H1 (cell line): ENCODE data around the gene CORO1C. TPM values are rescaled to one million over a fixed set of nuclear protein-coding genes. Genes with fewer than 3 reads are reported as not detected.

ENCODE experiments used
- CTCF ChIA-PET: fragments of 300-600 bp; sonication (Branson Sonifier 250); formaldehyde crosslinking; loops from one replicate; lab custom pipeline; 2021; ENCODE audit not compliant: partially characterized antibody; lab: Charles Lee
- POLR2A ChIA-PET: fragments of 300-600 bp; sonication (Branson Sonifier 250); formaldehyde crosslinking; loops from one replicate; lab custom pipeline; 2021; ENCODE audit warnings: inconsistent platforms; ENCODE audit not compliant: partially characterized antibody; lab: Charles Lee
- DNase-seq, 2 experiments: peaks; one replicate each; pipeline versions ENCODE4 v3.0.0 to v3.0.0-alpha.2; 2010 to 2022; ENCODE audit warnings: low spot score in 2 of 2, low read depth in 1 of 2, mixed read lengths in 1 of 2
- FAIRE-seq: peaks from 2 replicates; lab custom pipeline; 2011; peaks lifted over from hg19 to GRCh38; lab: Jason Lieb, UNC
- H2AFZ ChIP-seq: 2 replicates; pipeline ENCODE4 v1.8.1; 2012; ENCODE audit warnings: low read length, inconsistent platforms
- H2AK5ac ChIP-seq: 2 replicates; pipeline ENCODE4 v1.6.1; 2013; ENCODE audit warnings: low read depth, low read length
- H2BK120ac ChIP-seq: replicated peaks from 2 replicates; pipeline ENCODE3; 2013; ENCODE audit warnings: low read depth, low read length, inconsistent platforms
- H2BK12ac ChIP-seq: 2 replicates; pipeline ENCODE4 v1.6.1; 2013; ENCODE audit warnings: low read depth, low read length
- H2BK15ac ChIP-seq: 2 replicates; pipeline ENCODE4 v1.6.1; 2013; ENCODE audit warnings: low read length
- H2BK20ac ChIP-seq: 2 replicates; pipeline ENCODE4 v1.6.1; 2013; ENCODE audit warnings: low read length
- H2BK5ac ChIP-seq: 2 replicates; pipeline ENCODE4 v1.6.1; 2013; ENCODE audit warnings: low read depth, low read length
- H3K14ac ChIP-seq: 2 replicates; pipeline ENCODE4 v1.6.1; 2013; ENCODE audit warnings: inconsistent platforms; ENCODE audit not compliant: insufficient read length
- H3K18ac ChIP-seq: 2 replicates; pipeline ENCODE4 v1.6.1; 2013; ENCODE audit warnings: low read length; ENCODE audit errors: extremely low read depth
- H3K23ac ChIP-seq: 2 replicates; pipeline ENCODE4 v1.6.1; 2013; ENCODE audit warnings: inconsistent platforms; ENCODE audit not compliant: insufficient read length
- H3K23me2 ChIP-seq: 2 replicates; pipeline ENCODE4 v1.6.1; 2013; ENCODE audit warnings: low read depth, low read length
- H3K27ac ChIP-seq: 2 replicates; pipeline ENCODE4 v1.6.1; 2011; ENCODE audit warnings: low read depth, low read length, inconsistent platforms
- H3K27me3 ChIP-seq, 4 experiments: replicated peaks in 1 of 4; 1 replicate in 1 of 4; 2 replicates in 3 of 4; pipeline versions ENCODE4 v1.6.1 to v1.8.1; 2011 to 2013; ENCODE audit warnings: low read length in 3 of 4, mild to moderate bottlenecking in 3 of 4, inconsistent platforms in 2 of 4, mixed read lengths in 2 of 4, moderate library complexity in 1 of 4; ENCODE audit not compliant: control insufficient read depth in 3 of 4, insufficient read depth in 3 of 4; ENCODE audit errors: extremely low read depth in 1 of 4
- H3K36me3 ChIP-seq, 4 experiments: 2 replicates each; pipeline versions ENCODE4 v1.6.1 to v1.8.1; 2011 to 2013; ENCODE audit warnings: mild to moderate bottlenecking in 4 of 4, low read length in 3 of 4, moderate library complexity in 2 of 4, control low read depth in 1 of 4, inconsistent platforms in 1 of 4; ENCODE audit not compliant: insufficient read depth in 4 of 4, control insufficient read depth in 2 of 4
- H3K4ac ChIP-seq: replicated peaks from 2 replicates; pipeline ENCODE3; 2013; ENCODE audit warnings: low read length, low read depth, mixed read lengths, inconsistent platforms; ENCODE audit not compliant: insufficient read length
- H3K4me1 ChIP-seq, 4 experiments: replicated peaks in 1 of 4; 1 replicate in 1 of 4; 2 replicates in 3 of 4; pipeline versions ENCODE4 v1.6.1 to v1.8.1; 2011 to 2013; ENCODE audit warnings: low read length in 3 of 4, inconsistent platforms in 2 of 4, mixed read lengths in 1 of 4; ENCODE audit not compliant: insufficient read depth in 4 of 4, control insufficient read depth in 3 of 4
- H3K4me2 ChIP-seq, 2 experiments: 2 replicates each; pipeline versions ENCODE4 v1.6.1 to v1.8.1; 2011 to 2013; ENCODE audit warnings: low read depth in 2 of 2, low read length in 2 of 2, control low read depth in 1 of 2, inconsistent platforms in 1 of 2, mild to moderate bottlenecking in 1 of 2; ENCODE audit not compliant: insufficient read depth in 1 of 2
- H3K4me3 ChIP-seq, 4 experiments: fragments of 200-600, 300-600 bp in 1 of 4; sonication (generic), shearing (Covaris generic), sonication (Bioruptor Twin) in 1 of 4; 2 replicates each; pipeline versions ENCODE4 v1.5.1 to v1.8.1; 2011 to 2016; ENCODE audit warnings: low read length in 4 of 4, low read depth in 3 of 4, control low read depth in 2 of 4, inconsistent platforms in 2 of 4, mild to moderate bottlenecking in 2 of 4, mixed read lengths in 1 of 4, moderate library complexity in 1 of 4; ENCODE audit not compliant: insufficient read depth in 2 of 4; ENCODE audit errors: extremely low read depth in 1 of 4
- H3K56ac ChIP-seq: replicated peaks from 2 replicates; pipeline ENCODE3; 2013; ENCODE audit warnings: low read depth, mild to moderate bottlenecking, mixed read lengths, low read length, inconsistent platforms; ENCODE audit not compliant: insufficient read length
- H3K79me1 ChIP-seq: 2 replicates; pipeline ENCODE4 v1.6.1; 2013; ENCODE audit warnings: low read depth, low read length, control low read depth
- H3K79me2 ChIP-seq, 2 experiments: 2 replicates each; pipeline versions ENCODE4 v1.6.1 to v1.8.1; 2012 to 2013; ENCODE audit warnings: low read length in 2 of 2, mild to moderate bottlenecking in 2 of 2, inconsistent platforms in 1 of 2; ENCODE audit not compliant: insufficient read depth in 2 of 2, control insufficient read depth in 1 of 2
- H3K9ac ChIP-seq, 4 experiments: replicated peaks in 1 of 4; 1 replicate in 1 of 4; 2 replicates in 3 of 4; pipeline versions ENCODE4 v1.6.1 to v1.8.1; 2011 to 2013; ENCODE audit warnings: low read depth in 3 of 4, low read length in 3 of 4, control low read depth in 2 of 4, mild to moderate bottlenecking in 2 of 4, moderate library complexity in 2 of 4, inconsistent platforms in 1 of 4; ENCODE audit errors: extremely low read depth in 1 of 4
- H3K9me3 ChIP-seq, 2 experiments: 2 replicates each; pipeline versions ENCODE4 v1.6.1 to v1.8.1; 2012 to 2013; ENCODE audit warnings: mild to moderate bottlenecking in 2 of 2, moderate library complexity in 2 of 2, control low read depth in 1 of 2, inconsistent platforms in 1 of 2, low read depth in 1 of 2, low read length in 1 of 2, mixed read lengths in 1 of 2; ENCODE audit not compliant: insufficient read depth in 2 of 2
- H4K20me1 ChIP-seq, 2 experiments: replicated peaks in 1 of 2; 2 replicates each; pipeline versions ENCODE3 to v1.8.1; 2011 to 2013; ENCODE audit warnings: inconsistent platforms in 2 of 2, low read length in 2 of 2, mild to moderate bottlenecking in 1 of 2; ENCODE audit not compliant: insufficient read depth in 2 of 2, control insufficient read depth in 1 of 2
- H4K5ac ChIP-seq: 2 replicates; pipeline ENCODE4 v1.6.1; 2013; ENCODE audit warnings: low read length, low read depth, mixed read lengths, inconsistent platforms; ENCODE audit not compliant: insufficient read length
- H4K8ac ChIP-seq: 2 replicates; pipeline ENCODE4 v1.8.0; 2013; ENCODE audit warnings: mild to moderate bottlenecking, moderate library complexity, low read length, inconsistent platforms; ENCODE audit not compliant: insufficient read depth; ENCODE audit errors: extremely low read depth
- H4K91ac ChIP-seq: replicated peaks from 2 replicates; pipeline ENCODE3; 2013; ENCODE audit warnings: low read length, mixed read lengths, inconsistent platforms; ENCODE audit not compliant: insufficient read length
- CHD2 ChIP-seq: IDR thresholded peaks from 2 replicates; pipeline ENCODE4 v1.6.1; 2012; ENCODE audit warnings: low read length, improper control_type of control experiment
- CTBP2 ChIP-seq: IDR thresholded peaks from 2 replicates; pipeline ENCODE4 v1.7.0; 2011; ENCODE audit warnings: borderline replicate concordance, mild to moderate bottlenecking, moderate library complexity, mixed read lengths, low read length; ENCODE audit not compliant: insufficient read depth, insufficient read length
- EZH2 ChIP-seq: fragments of 200-600 bp; sonication (generic); IDR thresholded peaks from 2 replicates; pipeline ENCODE4 v1.7.1; 2012; ENCODE audit warnings: low read depth, mild to moderate bottlenecking, moderate library complexity, low read length, inconsistent platforms; ENCODE audit not compliant: severe bottlenecking
- GABPA ChIP-seq: IDR thresholded peaks from 2 replicates; pipeline ENCODE4 v1.6.1; 2011; ENCODE audit warnings: mild to moderate bottlenecking, low read length, moderate library complexity, borderline replicate concordance; ENCODE audit not compliant: insufficient read depth
- NRF1 ChIP-seq: IDR thresholded peaks from 2 replicates; pipeline ENCODE4 v1.6.1; 2011; ENCODE audit warnings: mild to moderate bottlenecking, low read depth, low read length, improper control_type of control experiment
- SAP30 ChIP-seq: fragments of 300-600 bp; sonication (generic); IDR thresholded peaks from 2 replicates; pipeline ENCODE4 v1.7.1; 2012; ENCODE audit warnings: low read length, moderate library complexity, mild to moderate bottlenecking, inconsistent platforms; ENCODE audit not compliant: insufficient read depth, insufficient replicate concordance
- SIN3A ChIP-seq, 2 experiments: IDR thresholded peaks in 1 of 2; conservative IDR thresholded peaks in 1 of 2; 2 replicates each; pipeline ENCODE4 v1.6.1; 2011 to 2012; ENCODE audit warnings: low read length in 2 of 2, improper control_type of control experiment in 1 of 2, low read depth in 1 of 2, mild to moderate bottlenecking in 1 of 2
- SIRT6 ChIP-seq: IDR thresholded peaks from one replicate; pipeline ENCODE4 v1.7.1; 2012; ENCODE audit warnings: low read length, inconsistent platforms
- SRF ChIP-seq: IDR thresholded peaks from 2 replicates; pipeline ENCODE4 v1.6.1; 2011; ENCODE audit warnings: mild to moderate bottlenecking, low read depth, low read length, moderate library complexity
- YY1 ChIP-seq: IDR thresholded peaks from 2 replicates; pipeline ENCODE4 v1.6.1; 2011; ENCODE audit warnings: low read depth, mild to moderate bottlenecking, low read length
- WGBS, 2 experiments: shearing (Covaris generic) in 1 of 2; methylation state at CpG; one replicate each; pipeline versions ENCODE4 v1.1.6 to v1.1.7; 2013 to 2015; ENCODE audit warnings: low lambda C conversion rate in 2 of 2, mixed read lengths in 2 of 2, inconsistent platforms in 1 of 2, low coverage in 1 of 2, missing lambda C conversion rate in 1 of 2; ENCODE audit not compliant: insufficient replicate concordance in 2 of 2, insufficient coverage in 1 of 2, insufficient read length in 1 of 2; ENCODE audit errors: extremely low coverage in 1 of 2, missing lambda C conversion rate in 1 of 2; 5-methylcytosine and 5-hydroxymethylcytosine counted together
- polyA plus RNA-seq, 7 experiments: library from polyadenylated mRNA; depleted of rRNA in 3 of 7; stranded (reverse) in 5 of 7; unstranded in 2 of 7; fragments of >200 nt in 5 of 7; fragments of 200-250 nt in 2 of 7; gene quantifications; 1 replicate in 5 of 7; 2 replicates in 1 of 7; 4 replicates in 1 of 7; pipeline versions ENCODE4 v1.2.1 to v1.2.3, GENCODE V29; 2011 to 2013; ENCODE audit warnings: missing spikeins in 2 of 7, mixed read lengths in 2 of 7
- total RNA-seq: library from RNA; stranded (reverse); fragmentation: NEBNext Ultra II Directional; extraction: Animal tissue kit (Norgen Biotek cat#: 25700); gene quantifications from 2 replicates; pipeline ENCODE4 v1.2.1, GENCODE V29; 2021
- TF ChIP-seq, protein P1 (sequence below), 3 experiments: IDR thresholded peaks; 1 replicate in 2 of 3; 2 replicates in 1 of 3; pipeline versions ENCODE4 v1.5.1 to v1.6.1; 2011; ENCODE audit warnings: low read length in 3 of 3, mild to moderate bottlenecking in 3 of 3, inconsistent platforms in 2 of 3, low read depth in 1 of 3, moderate library complexity in 1 of 3; ENCODE audit not compliant: insufficient read depth in 1 of 3; ENCODE audit errors: control extremely low read depth in 1 of 3

The CORO1C gene
- total and polyA plus RNA-seq, 2 of the 8 experiments (the other 6 are each of a cell fraction or from before 2014, with no cell fraction given) = 72.7 to 120 TPM

DNA sequence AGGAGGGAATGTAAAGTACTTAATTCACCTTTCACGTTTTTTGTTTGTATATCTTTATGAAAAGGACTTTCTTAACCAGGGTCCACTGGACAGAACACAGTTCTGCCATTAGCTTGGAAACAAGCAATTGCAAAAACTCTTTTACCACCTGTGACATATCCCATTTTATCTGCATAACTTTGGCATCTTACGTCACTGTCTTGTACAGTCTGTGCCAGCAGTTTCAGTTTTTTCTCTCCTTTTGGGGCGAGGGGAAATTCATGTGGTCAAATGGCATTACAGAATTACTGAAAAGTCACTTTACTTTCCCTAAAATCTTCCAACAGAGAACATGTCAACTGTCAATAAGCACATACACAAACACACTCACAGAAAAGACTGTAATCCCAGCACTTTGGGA, 53.9 kb downstream of the CORO1C start:
- Histone ChIP-seq H3K23me2 (no peaks in the 10 kb centered on the region), H3K14ac (no peak overlapping the region), H3K9ac (no peak overlapping the region), H3K27ac (no peak overlapping the region), H2BK120ac (no peak overlapping the region), H4K8ac (no peak overlapping the region), H3K9me3 (no peaks in the 10 kb centered on the region), H4K91ac (no peak overlapping the region), H3K27me3 (no peaks in the 10 kb centered on the region), H3K23ac (no peak overlapping the region), H3K18ac (no peak overlapping the region), H2BK5ac (no peak overlapping the region), H3K79me2 (peaks cover 0 to 29% of the 10 kb centered on the region in 2 experiments; a peak in 2 of 4 replicates), H2BK12ac (no peak overlapping the region), H2AK5ac (no peak overlapping the region), H3K56ac (no peak overlapping the region), H3K79me1 (0 out of 2 replicates have a peak, but pooled peaks cover 2% of the 10 kb centered on the region), H2BK20ac (no peak overlapping the region), H4K5ac (no peak overlapping the region), H3K36me3 (peaks cover 0 to 3% (median 0%) of the 10 kb centered on the region in 4 experiments; a peak in 2 of 8 replicates), H2BK15ac (no peak overlapping the region), H3K4me2 (no peak overlapping the region), H3K4ac (no peak overlapping the region), H3K4me3 (no peak overlapping the region), H3K4me1 (no peaks in the 10 kb centered on the region), H4K20me1 (peaks cover 0 to 2% of the 10 kb centered on the region in 2 experiments), H2AFZ (no peak overlapping the region)
- FAIRE-seq (no peak), DNase-seq (no peak)
- 89% methylated on average over 3 of the region's 3 CpGs; no CpG with 5 or more reads in 1 of the 2 experiments for WGBS, 2 experiments
- POLR2A ChIA-PET = no interaction called here
- CTCF ChIA-PET = interaction anchor here (1.2 kb wide), 1 partner anchor 12 kb away, joined by 5 read pairs; no protein-coding TSS in a partner anchor
- TF ChIP-seq CTBP2 = no peak
- TF ChIP-seq, protein P1, sequence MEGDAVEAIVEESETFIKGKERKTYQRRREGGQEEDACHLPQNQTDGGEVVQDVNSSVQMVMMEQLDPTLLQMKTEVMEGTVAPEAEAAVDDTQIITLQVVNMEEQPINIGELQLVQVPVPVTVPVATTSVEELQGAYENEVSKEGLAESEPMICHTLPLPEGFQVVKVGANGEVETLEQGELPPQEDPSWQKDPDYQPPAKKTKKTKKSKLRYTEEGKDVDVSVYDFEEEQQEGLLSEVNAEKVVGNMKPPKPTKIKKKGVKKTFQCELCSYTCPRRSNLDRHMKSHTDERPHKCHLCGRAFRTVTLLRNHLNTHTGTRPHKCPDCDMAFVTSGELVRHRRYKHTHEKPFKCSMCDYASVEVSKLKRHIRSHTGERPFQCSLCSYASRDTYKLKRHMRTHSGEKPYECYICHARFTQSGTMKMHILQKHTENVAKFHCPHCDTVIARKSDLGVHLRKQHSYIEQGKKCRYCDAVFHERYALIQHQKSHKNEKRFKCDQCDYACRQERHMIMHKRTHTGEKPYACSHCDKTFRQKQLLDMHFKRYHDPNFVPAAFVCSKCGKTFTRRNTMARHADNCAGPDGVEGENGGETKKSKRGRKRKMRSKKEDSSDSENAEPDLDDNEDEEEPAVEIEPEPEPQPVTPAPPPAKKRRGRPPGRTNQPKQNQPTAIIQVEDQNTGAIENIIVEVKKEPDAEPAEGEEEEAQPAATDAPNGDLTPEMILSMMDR (IDR thresholded peaks at IDR 0.05; ENCODE audit: control extremely low read depth in 1 of 3, insufficient read depth in 1 of 3, low read depth in 1 of 3, low read length in 3 of 3) = no peak
- TF ChIP-seq CHD2 = no peak
- TF ChIP-seq EZH2 = no peak
- TF ChIP-seq NRF1 = no peak
- TF ChIP-seq YY1 = no peak
- no peak for TF ChIP-seq GABPA
- TF ChIP-seq SAP30 = no peak
- no peak for TF ChIP-seq SIRT6
- no peak for TF ChIP-seq SRF
- TF ChIP-seq SIN3A (conservative IDR thresholded peaks at IDR 0.05 in 1 of 2, IDR thresholded peaks at IDR 0.05 in 1 of 2; ENCODE audit: low read depth in 1 of 2, low read length in 2 of 2) = no peak
